ENCODE results near the gene XXYLT1.

Gene XXYLT1

GRCh38 chr3:195095035-195095703 is 175.8 kb downstream of the XXYLT1 start:
- DNase-seq: no peak

GRCh38 chr3:195094191-195094921 is 176.6 kb downstream of the XXYLT1 start:
- Histone ChIP-seq H2AFZ (ENCODE audit: low read depth, low read length) (no peak overlapping the region), H3K27me3 (ENCODE audit: control insufficient read depth in 1 of 2, insufficient read depth in 1 of 2, low read length in 2 of 2) (no peaks in the 10 kb centered on the region), H3K4me2 (ENCODE audit: low read length, poor library complexity, severe bottlenecking) (peak overlapping the region; percentile 36), H4K91ac (ENCODE audit: low read length) (no peak overlapping the region), H3K4ac (ENCODE audit: low read depth in 1 of 2, low read length in 2 of 2) (no peak overlapping the region), H2BK5ac (ENCODE audit: low read depth, low read length, poor library complexity, severe bottlenecking) (no peak overlapping the region), H3K9me3 (ENCODE audit: control insufficient read depth, low read length) (no peaks in the 10 kb centered on the region), H3K36me3 (ENCODE audit: control insufficient read depth in 1 of 2, insufficient read depth in 2 of 2, low read depth in 1 of 2, low read length in 2 of 2) (peaks cover 0 to 5% of the 10 kb centered on the region in 2 experiments), H3K14ac (ENCODE audit: low read length in 2 of 2) (peak overlapping the region in 1 of 2 experiments; percentile 4), H2BK12ac (ENCODE audit: low read length in 2 of 2) (no peak overlapping the region), H3K18ac (ENCODE audit: low read depth in 1 of 2, low read length in 2 of 2) (peak overlapping the region in 1 of 2 experiments; percentile 57), H4K8ac (ENCODE audit: low read length) (no peak overlapping the region), H2BK120ac (ENCODE audit: low read depth, low read length) (no peak overlapping the region), H3K27ac (ENCODE audit: low read length, poor library complexity, severe bottlenecking) (no peak overlapping the region), H3K23ac (ENCODE audit: low read length in 2 of 2) (no peak overlapping the region), H2AK5ac (ENCODE audit: low read length, severe bottlenecking) (no peak overlapping the region), H3K4me1 (ENCODE audit: control insufficient read depth, insufficient read depth, low read depth, low read length) (peaks cover 19% of the 10 kb centered on the region), H2BK15ac (ENCODE audit: low read depth, poor library complexity, severe bottlenecking) (no peak overlapping the region), H3K4me3 (ENCODE audit: insufficient read depth in 1 of 2, low read depth in 1 of 2, low read length in 2 of 2) (no peak overlapping the region), H3K9ac (ENCODE audit: low read length) (no peak overlapping the region), H3K79me1 (replicated peaks; ENCODE audit: low read length, poor library complexity, severe bottlenecking) (peaks cover 9% of the 10 kb centered on the region)
- 90% methylated on average over 32 of the region's 32 CpGs for WGBS
- DNase-seq: no peak

More at GRCh38 chr3:195095035-195095703, 175.8 kb downstream of the XXYLT1 start:
- no peak overlapping the region for H2AK5ac ChIP-seq (ENCODE audit: low read length, severe bottlenecking)
- no peak overlapping the region for H2BK15ac ChIP-seq (ENCODE audit: low read depth, poor library complexity, severe bottlenecking)
- no peak overlapping the region for H2AFZ ChIP-seq (ENCODE audit: low read depth, low read length)
- no peak overlapping the region for H3K4me3 ChIP-seq (ENCODE audit: insufficient read depth in 1 of 2, low read depth in 1 of 2, low read length in 2 of 2)
- no peaks in the 10 kb centered on the region for H3K27me3 ChIP-seq (ENCODE audit: control insufficient read depth in 1 of 2, insufficient read depth in 1 of 2, low read length in 2 of 2)
- H3K23ac ChIP-seq (ENCODE audit: low read length in 2 of 2): no peak overlapping the region
- H3K9ac ChIP-seq (ENCODE audit: low read length): no peak overlapping the region
- no peak overlapping the region for H2BK120ac ChIP-seq (ENCODE audit: low read depth, low read length)
- H3K9me3 ChIP-seq (ENCODE audit: control insufficient read depth, low read length): no peaks in the 10 kb centered on the region
- H3K4me1 ChIP-seq (ENCODE audit: control insufficient read depth, insufficient read depth, low read depth, low read length): peaks cover 19% of the 10 kb centered on the region
- H3K14ac ChIP-seq (ENCODE audit: low read length in 2 of 2): no peak overlapping the region
- H4K91ac ChIP-seq (ENCODE audit: low read length): peak overlapping the region; percentile 21
- H2BK12ac ChIP-seq (ENCODE audit: low read length in 2 of 2): peak overlapping the region in 1 of 2 experiments; percentile 21
- 95% methylated on average over 19 of the region's 19 CpGs for WGBS
- H2BK5ac ChIP-seq (ENCODE audit: low read depth, low read length, poor library complexity, severe bottlenecking): no peak overlapping the region
- H3K79me1 ChIP-seq (replicated peaks; ENCODE audit: low read length, poor library complexity, severe bottlenecking): peaks cover 9% of the 10 kb centered on the region
- no peak overlapping the region for H3K27ac ChIP-seq (ENCODE audit: low read length, poor library complexity, severe bottlenecking)
- no peak overlapping the region for H3K4ac ChIP-seq (ENCODE audit: low read depth in 1 of 2, low read length in 2 of 2)
- H3K36me3 ChIP-seq (ENCODE audit: control insufficient read depth in 1 of 2, insufficient read depth in 2 of 2, low read depth in 1 of 2, low read length in 2 of 2): peaks cover 0 to 5% of the 10 kb centered on the region in 2 experiments
- no peak overlapping the region for H4K8ac ChIP-seq (ENCODE audit: low read length)
- H3K4me2 ChIP-seq (ENCODE audit: low read length, poor library complexity, severe bottlenecking): no peak overlapping the region
- H3K18ac ChIP-seq (ENCODE audit: low read depth in 1 of 2, low read length in 2 of 2): no peak overlapping the region

GRCh38 chr3:195093731-195094130 is 177.2 kb downstream of the XXYLT1 start:
- 88% methylated on average over 9 of the region's 9 CpGs for WGBS
- DNase-seq: no peak

More at GRCh38 chr3:195093731-195094130, 177.2 kb downstream of the XXYLT1 start:
- Histone ChIP-seq H3K18ac (ENCODE audit: low read depth in 1 of 2, low read length in 2 of 2) (peak overlapping the region in 1 of 2 experiments; percentile 57), H2BK15ac (ENCODE audit: low read depth, poor library complexity, severe bottlenecking) (no peak overlapping the region), H4K91ac (ENCODE audit: low read length) (no peak overlapping the region), H4K8ac (ENCODE audit: low read length) (no peak overlapping the region), H2AFZ (ENCODE audit: low read depth, low read length) (no peak overlapping the region), H3K4me1 (ENCODE audit: control insufficient read depth, insufficient read depth, low read depth, low read length) (peaks cover 19% of the 10 kb centered on the region), H3K27me3 (ENCODE audit: control insufficient read depth in 1 of 2, insufficient read depth in 1 of 2, low read length in 2 of 2) (no peaks in the 10 kb centered on the region), H3K27ac (ENCODE audit: low read length, poor library complexity, severe bottlenecking) (no peak overlapping the region), H2BK5ac (ENCODE audit: low read depth, low read length, poor library complexity, severe bottlenecking) (no peak overlapping the region), H2BK12ac (ENCODE audit: low read length in 2 of 2) (peak overlapping the region in 1 of 2 experiments; percentile 78), H3K36me3 (ENCODE audit: control insufficient read depth in 1 of 2, insufficient read depth in 2 of 2, low read depth in 1 of 2, low read length in 2 of 2) (peaks cover 0 to 5% of the 10 kb centered on the region in 2 experiments), H3K23ac (ENCODE audit: low read length in 2 of 2) (no peak overlapping the region), H2BK120ac (ENCODE audit: low read depth, low read length) (no peak overlapping the region), H3K9ac (ENCODE audit: low read length) (no peak overlapping the region), H3K4me2 (ENCODE audit: low read length, poor library complexity, severe bottlenecking) (peak overlapping the region; percentile 36), H2AK5ac (ENCODE audit: low read length, severe bottlenecking) (peak overlapping the region; percentile 57), H3K9me3 (ENCODE audit: control insufficient read depth, low read length) (no peaks in the 10 kb centered on the region), H3K4ac (ENCODE audit: low read depth in 1 of 2, low read length in 2 of 2) (no peak overlapping the region), H3K79me1 (replicated peaks; ENCODE audit: low read length, poor library complexity, severe bottlenecking) (peaks cover 9% of the 10 kb centered on the region), H3K14ac (ENCODE audit: low read length in 2 of 2) (peak overlapping the region in 1 of 2 experiments; percentile 75), H3K4me3 (ENCODE audit: insufficient read depth in 1 of 2, low read depth in 1 of 2, low read length in 2 of 2) (no peak overlapping the region)
